ENCODE measurements around the gene HYAL1.

HYAL1 gene

GRCh38 chr3:50340147-50340447 is 36.7 kb upstream of the HYAL1 start:
- Mint-ChIP-seq H3K36me3 (ENCODE audit: low read depth) (peaks cover 48% of the 10 kb centered on the region), H3K4me3 (peak overlapping the region; percentile 94), H3K9me3 (no peaks in the 10 kb centered on the region), H3K4me1 (ENCODE audit: low read depth) (peaks cover 42% of the 10 kb centered on the region), H3K27me3 (no peaks in the 10 kb centered on the region), H3K27ac (peak overlapping the region; percentile 95)
- no peak for DNase-seq

GRCh38 chr3:50339485-50340146 is 36.2 kb upstream of the HYAL1 start:
- peaks cover 52% of the 10 kb centered on the region for H3K36me3 Mint-ChIP-seq (ENCODE audit: low read depth)
- no peaks in the 10 kb centered on the region for H3K27me3 Mint-ChIP-seq
- peak overlapping the region; percentile 94 for H3K4me3 Mint-ChIP-seq
- H3K27ac Mint-ChIP-seq: peak overlapping the region; percentile 95
- no peak for DNase-seq
- no peaks in the 10 kb centered on the region for H3K9me3 Mint-ChIP-seq
- peaks cover 43% of the 10 kb centered on the region for H3K4me1 Mint-ChIP-seq (ENCODE audit: low read depth)

GRCh38 chr3:50338965-50339364 is 35.6 kb upstream of the HYAL1 start:
- no peaks in the 10 kb centered on the region for H3K9me3 Mint-ChIP-seq
- H3K4me1 Mint-ChIP-seq (ENCODE audit: low read depth): peaks cover 50% of the 10 kb centered on the region
- H3K4me3 Mint-ChIP-seq: peak overlapping the region; percentile 94
- no peak for DNase-seq
- H3K27ac Mint-ChIP-seq: peak overlapping the region; percentile 95
- peaks cover 58% of the 10 kb centered on the region for H3K36me3 Mint-ChIP-seq (ENCODE audit: low read depth)
- H3K27me3 Mint-ChIP-seq: no peaks in the 10 kb centered on the region

- H3K36me3 Mint-ChIP-seq (ENCODE audit: low read depth): peaks cover 75% of the 10 kb centered on the region
- no peaks in the 10 kb centered on the region for H3K27me3 Mint-ChIP-seq
- no peaks in the 10 kb centered on the region for H3K9me3 Mint-ChIP-seq
- H3K4me3 Mint-ChIP-seq: peak overlapping the region; percentile 94
- peak; percentile 97 for DNase-seq
- H3K4me1 Mint-ChIP-seq (ENCODE audit: low read depth): peaks cover 60% of the 10 kb centered on the region
- H3K27ac Mint-ChIP-seq: peak overlapping the region; percentile 95
Measured at GRCh38 chr3:50337175-50337861, 33.9 kb upstream of the HYAL1 start.

DNA sequence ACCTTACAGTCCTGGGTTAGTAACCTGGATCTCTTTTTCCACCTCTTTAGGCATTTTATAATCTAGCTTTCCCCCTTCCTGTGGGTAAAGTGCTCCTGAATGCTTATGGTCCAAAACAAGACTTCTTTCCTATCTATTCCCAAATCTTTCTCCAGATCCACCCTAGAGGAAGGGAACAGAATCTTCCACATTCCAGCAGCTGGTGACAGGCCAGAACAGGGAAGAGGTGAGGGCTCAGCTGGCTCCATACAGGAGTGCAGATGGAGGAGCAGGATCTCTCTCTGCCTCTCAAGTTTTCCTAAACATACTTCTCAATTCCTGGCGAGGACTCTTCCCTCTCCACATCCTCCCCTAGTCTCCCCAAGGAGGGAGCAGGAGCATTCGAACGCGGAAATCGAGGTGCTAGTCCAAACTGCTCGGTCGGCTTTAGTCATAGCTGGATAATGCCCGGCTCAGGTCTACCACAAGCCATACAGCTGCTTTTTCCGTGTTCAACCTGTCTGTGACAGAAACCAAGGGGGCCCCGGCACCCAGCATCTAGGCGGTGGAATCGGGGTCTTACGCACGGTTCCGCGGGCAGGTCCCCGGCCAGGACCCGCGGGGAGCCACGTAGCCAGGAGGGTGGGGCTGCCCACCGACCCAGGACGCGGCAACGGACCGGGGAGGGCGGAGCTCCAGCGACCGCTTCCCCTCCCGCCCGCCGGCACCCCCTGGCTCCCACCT is 33.2 kb upstream of the HYAL1 start:
- peaks cover 82% of the 10 kb centered on the region for H3K36me3 Mint-ChIP-seq (ENCODE audit: low read depth)
- H3K4me1 Mint-ChIP-seq (ENCODE audit: low read depth): peaks cover 64% of the 10 kb centered on the region
- peak overlapping the region; percentile 94 for H3K4me3 Mint-ChIP-seq
- DNase-seq: no peak
- peak overlapping the region; percentile 95 for H3K27ac Mint-ChIP-seq
- no peaks in the 10 kb centered on the region for H3K27me3 Mint-ChIP-seq
- H3K9me3 Mint-ChIP-seq: no peaks in the 10 kb centered on the region

DNA sequence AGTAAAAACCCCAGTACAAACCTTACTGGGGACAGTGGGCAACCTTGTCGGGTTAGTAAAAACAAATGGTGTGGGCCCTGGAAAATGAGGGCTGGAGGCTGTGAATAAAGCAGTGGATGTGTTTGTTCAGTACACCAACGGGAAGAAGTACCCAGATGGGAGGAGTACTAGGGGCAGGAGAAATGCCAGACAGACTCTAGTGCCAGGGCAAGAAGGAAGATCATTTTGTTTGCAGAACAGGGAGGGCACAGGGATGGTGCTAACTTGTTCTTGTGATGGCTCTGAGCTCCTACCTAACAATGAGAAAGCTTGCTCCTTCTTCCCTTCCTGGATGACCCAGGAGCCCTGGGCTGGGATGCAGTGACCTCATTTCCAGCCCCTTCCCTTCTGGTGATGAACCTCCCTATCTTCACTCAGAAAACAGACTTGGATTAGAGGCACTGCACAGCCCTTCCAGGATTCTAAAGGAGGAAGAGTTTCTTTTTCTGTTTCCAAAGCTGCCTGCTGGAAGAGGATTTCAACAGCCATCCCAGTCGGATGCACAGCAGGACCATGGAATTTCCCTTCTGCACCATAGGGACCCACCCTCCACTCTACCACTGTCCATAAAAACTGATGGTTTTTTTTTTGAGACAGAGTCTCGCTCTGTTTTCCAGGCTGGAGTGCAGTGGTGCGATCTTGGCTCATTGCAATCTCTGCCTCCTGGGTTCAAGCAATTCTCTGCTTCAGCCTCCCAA is 31.1 kb upstream of the HYAL1 start:
- peak overlapping the region; percentile 60 for H3K4me3 Mint-ChIP-seq

GRCh38 chr3:50333744-50334328 is 30.5 kb upstream of the HYAL1 start:
- H3K36me3 Mint-ChIP-seq (ENCODE audit: low read depth): peaks cover 94% of the 10 kb centered on the region
- H3K4me1 Mint-ChIP-seq (ENCODE audit: low read depth): peaks cover 48% of the 10 kb centered on the region
- H3K27ac Mint-ChIP-seq: peak overlapping the region; percentile 95
- no peaks in the 10 kb centered on the region for H3K27me3 Mint-ChIP-seq
- no peak for DNase-seq
- peak overlapping the region; percentile 60 for H3K4me3 Mint-ChIP-seq
- H3K9me3 Mint-ChIP-seq: no peaks in the 10 kb centered on the region

More for the DNA sequence above, 31.1 kb upstream of the HYAL1 start:
- Mint-ChIP-seq H3K27me3 (no peaks in the 10 kb centered on the region), H3K36me3 (ENCODE audit: low read depth) (peaks cover 94% of the 10 kb centered on the region), H3K27ac (peak overlapping the region; percentile 95), H3K9me3 (no peaks in the 10 kb centered on the region), H3K4me1 (ENCODE audit: low read depth) (peaks cover 50% of the 10 kb centered on the region)
- no peak for DNase-seq

GRCh38 chr3:50331364-50331907 is 28.1 kb upstream of the HYAL1 start:
- peaks cover 90% of the 10 kb centered on the region for H3K36me3 Mint-ChIP-seq (ENCODE audit: low read depth)
- H3K4me1 Mint-ChIP-seq (ENCODE audit: low read depth): peaks cover 54% of the 10 kb centered on the region
- H3K9me3 Mint-ChIP-seq: no peaks in the 10 kb centered on the region
- H3K27ac Mint-ChIP-seq: no peak overlapping the region
- H3K27me3 Mint-ChIP-seq: no peaks in the 10 kb centered on the region
- DNase-seq: no peak
- no peak overlapping the region for H3K4me3 Mint-ChIP-seq

DNA sequence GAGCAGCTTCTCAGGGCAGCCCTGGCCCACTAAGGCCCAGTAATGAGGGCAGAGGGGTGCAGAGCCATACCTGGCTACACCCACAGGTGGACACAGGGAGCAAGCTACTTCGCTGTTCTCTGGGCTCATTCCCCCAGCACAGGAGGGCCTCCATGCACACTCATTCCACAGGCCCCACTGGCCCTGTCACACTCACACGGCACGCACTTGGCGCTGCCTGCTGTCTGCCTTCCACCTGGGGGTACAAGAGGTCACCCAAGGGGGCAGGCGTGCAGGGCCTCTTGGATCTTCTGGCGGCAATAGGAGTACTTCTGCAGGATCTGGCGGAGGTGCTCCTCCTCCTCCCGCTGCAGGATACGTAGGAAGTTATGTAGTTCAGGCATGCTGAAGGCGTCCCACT is 27.0 kb upstream of the HYAL1 start:
- peaks cover 90% of the 10 kb centered on the region for H3K36me3 Mint-ChIP-seq (ENCODE audit: low read depth)
- H3K27me3 Mint-ChIP-seq: no peaks in the 10 kb centered on the region
- peak overlapping the region; percentile 40 for H3K27ac Mint-ChIP-seq
- no peak for DNase-seq
- no peaks in the 10 kb centered on the region for H3K9me3 Mint-ChIP-seq
- peaks cover 47% of the 10 kb centered on the region for H3K4me1 Mint-ChIP-seq (ENCODE audit: low read depth)
- H3K4me3 Mint-ChIP-seq: no peak overlapping the region

- Mint-ChIP-seq H3K27me3 (no peaks in the 10 kb centered on the region), H3K9me3 (no peaks in the 10 kb centered on the region), H3K4me3 (peak within 1 kb of the TSS; percentile 89), H3K27ac (peak within 1 kb of the TSS; percentile 94), H3K36me3 (ENCODE audit: low read depth) (peaks cover 87% of the 10 kb centered on the region), H3K4me1 (ENCODE audit: low read depth) (peaks cover 34% of the 10 kb centered on the region)
- DNase-seq: peak; percentile 94
Measured at GRCh38 chr3:50327943-50328691, 24.7 kb upstream of the HYAL1 start, which contains the start of gene TUSC2. TSS of gene TUSC2 (minus strand) at chr3:50328223. CDS start at chr3:50328099, 124 bp downstream.

GRCh38 chr3:50327129-50327528 is 23.8 kb upstream of the HYAL1 start:
- DNase-seq: no peak
- H3K4me3 Mint-ChIP-seq: peak overlapping the region; percentile 89
- no peaks in the 10 kb centered on the region for H3K27me3 Mint-ChIP-seq
- peaks cover 77% of the 10 kb centered on the region for H3K36me3 Mint-ChIP-seq (ENCODE audit: low read depth)
- H3K27ac Mint-ChIP-seq: peak overlapping the region; percentile 80
- peaks cover 33% of the 10 kb centered on the region for H3K4me1 Mint-ChIP-seq (ENCODE audit: low read depth)
- H3K9me3 Mint-ChIP-seq: no peaks in the 10 kb centered on the region

DNA sequence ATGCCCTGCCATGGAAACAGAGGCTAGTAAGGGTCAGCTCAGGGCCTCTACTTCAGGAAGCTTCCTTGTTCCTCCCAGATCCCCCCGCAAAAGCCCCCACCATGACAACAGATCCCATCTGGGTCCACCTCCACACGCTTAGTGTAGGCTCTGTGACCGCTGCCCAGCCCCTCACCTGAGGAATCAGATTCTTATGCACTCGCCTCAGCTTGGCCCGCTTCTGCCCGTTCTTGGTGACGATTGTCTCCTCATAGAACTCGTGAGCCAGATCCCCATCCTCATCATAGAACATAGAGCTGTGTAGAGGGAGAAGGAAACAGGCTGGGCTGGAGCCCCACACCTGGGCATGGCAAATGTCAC is 22.8 kb upstream of the HYAL1 start:
- H3K27ac Mint-ChIP-seq: peak overlapping the region; percentile 40
- DNase-seq: no peak
- peak overlapping the region; percentile 89 for H3K4me3 Mint-ChIP-seq
- H3K27me3 Mint-ChIP-seq: no peaks in the 10 kb centered on the region
- peaks cover 68% of the 10 kb centered on the region for H3K36me3 Mint-ChIP-seq (ENCODE audit: low read depth)
- no peaks in the 10 kb centered on the region for H3K9me3 Mint-ChIP-seq
- H3K4me1 Mint-ChIP-seq (ENCODE audit: low read depth): peaks cover 33% of the 10 kb centered on the region

GRCh38 chr3:50325497-50326181 is 22.3 kb upstream of the HYAL1 start:
- Mint-ChIP-seq H3K4me3 (no peak overlapping the region), H3K4me1 (ENCODE audit: low read depth) (peaks cover 34% of the 10 kb centered on the region), H3K27ac (peak overlapping the region; percentile 67), H3K36me3 (ENCODE audit: low read depth) (peaks cover 64% of the 10 kb centered on the region), H3K27me3 (no peaks in the 10 kb centered on the region), H3K9me3 (no peaks in the 10 kb centered on the region)
- DNase-seq: no peak

Measured in activated T-cell treated with anti-CD3 and anti-CD28 coated beads, Interleukin-2, amount 50 U/mL, for 24 hours (primary cell).